NCI-H146 treated with DMSO at 0.1 percent for 48 hours (cell line): ENCODE results near the gene IL1RL1.

Experiments used
- DNase-seq: peaks from one replicate; lab custom pipeline; 2025; ENCODE audit not compliant: unreplicated experiment; lab: John Stamatoyannopoulos, UW

The IL1RL1 gene

GRCh38 chr2:102310964-102311640, at the start of gene IL1RL1:
TSS of gene IL1RL1 (plus strand) at chr2:102311563. CDS start at chr2:102338265, 26,702 bp downstream.
- no peak for DNase-seq

GRCh38 chr2:102262216-102263129, 48.9 kb upstream of the IL1RL1 start:
- DNase-seq: no peak

- no peak for DNase-seq
Measured at GRCh38 chr2:102264952-102265351, 46.4 kb upstream of the IL1RL1 start.

- no peak for DNase-seq
Measured at GRCh38 chr2:102266204-102266603, 45.2 kb upstream of the IL1RL1 start.

GRCh38 chr2:102267774-102268173, 43.6 kb upstream of the IL1RL1 start:
- DNase-seq: no peak

- no peak for DNase-seq
Measured at GRCh38 chr2:102268510-102269199, 42.7 kb upstream of the IL1RL1 start.

- no peak for DNase-seq
Measured at GRCh38 chr2:102269200-102269524, 42.2 kb upstream of the IL1RL1 start.

GRCh38 chr2:102271844-102272243, 39.5 kb upstream of the IL1RL1 start:
- DNase-seq: no peak

- DNase-seq: no peak
Measured at GRCh38 chr2:102273619-102274211, 37.6 kb upstream of the IL1RL1 start.

- DNase-seq: no peak
Measured at GRCh38 chr2:102276549-102277201, 34.7 kb upstream of the IL1RL1 start.

GRCh38 chr2:102277202-102277700, 34.1 kb upstream of the IL1RL1 start:
- DNase-seq: no peak

- DNase-seq: no peak
Measured at GRCh38 chr2:102278720-102279390, 32.5 kb upstream of the IL1RL1 start.

GRCh38 chr2:102279391-102279735, 32.0 kb upstream of the IL1RL1 start:
- DNase-seq: no peak

GRCh38 chr2:102282678-102283091, 28.7 kb upstream of the IL1RL1 start:
- DNase-seq: no peak

- DNase-seq: no peak
Measured at GRCh38 chr2:102283996-102284395, 27.4 kb upstream of the IL1RL1 start.

GRCh38 chr2:102284611-102285010, 26.8 kb upstream of the IL1RL1 start:
- DNase-seq: no peak

- no peak for DNase-seq
Measured at GRCh38 chr2:102285368-102285767, 26.0 kb upstream of the IL1RL1 start.

GRCh38 chr2:102286041-102286440, 25.3 kb upstream of the IL1RL1 start:
- no peak for DNase-seq

GRCh38 chr2:102289129-102289528, 22.2 kb upstream of the IL1RL1 start:
- no peak for DNase-seq

GRCh38 chr2:102290594-102290993, 20.8 kb upstream of the IL1RL1 start:
- DNase-seq: no peak
